GF-D8 (cell line): ENCODE measurements around the gene MTMR12.

Experiments
- DNase-seq: peaks from one replicate; lab custom pipeline; 2025; lab: John Stamatoyannopoulos, UW

The MTMR12 gene

DNA sequence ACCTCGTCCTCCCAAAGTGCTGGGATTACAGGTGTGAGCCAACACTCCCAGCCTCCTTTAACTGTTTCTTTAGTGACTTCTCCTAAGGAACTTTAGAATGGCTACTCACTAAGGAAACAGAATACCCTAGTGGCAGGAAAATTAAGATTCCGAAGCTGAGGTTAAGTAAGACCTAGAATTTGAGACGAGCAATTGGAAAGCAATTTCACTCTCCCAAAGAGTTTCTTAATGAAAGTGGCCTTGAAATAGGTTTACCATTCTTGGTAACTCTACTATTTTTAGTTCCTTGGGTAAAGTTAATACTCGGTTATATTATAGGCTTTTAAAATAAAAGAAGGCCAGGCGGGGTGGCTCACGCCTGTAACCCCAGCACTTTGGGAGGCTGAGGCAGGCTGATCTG is 115.7 kb downstream of the MTMR12 start:
- DNase-seq: no peak

DNA sequence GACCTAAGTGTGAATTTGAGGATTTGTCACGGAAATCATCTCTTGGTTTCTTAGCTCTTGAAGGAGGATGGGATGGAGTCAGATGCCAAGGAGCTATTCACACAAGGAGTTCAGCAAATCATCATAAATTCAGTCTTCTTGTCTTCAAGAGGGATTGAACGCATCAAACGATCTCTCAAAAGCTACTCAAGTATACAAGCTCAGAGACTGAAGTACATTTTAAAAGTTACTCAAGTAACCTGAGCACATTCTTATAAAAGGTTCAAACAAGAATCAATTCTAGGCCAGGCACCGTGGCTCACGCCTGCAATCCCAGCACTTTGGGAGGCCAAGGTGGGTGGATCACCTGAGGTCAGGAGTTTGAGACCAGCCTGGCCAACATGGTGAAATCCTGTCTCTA is 117.5 kb downstream of the MTMR12 start:
- no peak for DNase-seq

DNA sequence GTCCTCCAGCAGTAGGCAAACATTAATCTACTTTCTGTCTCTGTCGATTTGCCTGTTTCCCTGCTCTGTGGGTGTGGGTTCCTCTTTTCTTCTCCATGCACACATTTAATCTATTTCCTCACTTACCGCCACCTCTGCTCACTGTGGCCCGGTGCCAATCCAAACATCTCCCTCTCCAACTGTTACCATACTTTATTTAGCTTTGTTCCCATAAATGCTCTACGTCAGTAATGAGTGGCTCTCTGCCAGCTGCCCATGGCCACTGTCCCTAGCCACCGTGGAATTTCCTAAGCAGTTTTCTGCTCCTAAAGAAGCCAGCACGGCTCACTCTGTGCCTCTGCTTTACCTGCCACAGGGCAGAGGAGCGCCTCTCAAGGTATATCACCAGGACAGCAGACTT is 119.1 kb downstream of the MTMR12 start:
- DNase-seq: peak; percentile 94

DNA sequence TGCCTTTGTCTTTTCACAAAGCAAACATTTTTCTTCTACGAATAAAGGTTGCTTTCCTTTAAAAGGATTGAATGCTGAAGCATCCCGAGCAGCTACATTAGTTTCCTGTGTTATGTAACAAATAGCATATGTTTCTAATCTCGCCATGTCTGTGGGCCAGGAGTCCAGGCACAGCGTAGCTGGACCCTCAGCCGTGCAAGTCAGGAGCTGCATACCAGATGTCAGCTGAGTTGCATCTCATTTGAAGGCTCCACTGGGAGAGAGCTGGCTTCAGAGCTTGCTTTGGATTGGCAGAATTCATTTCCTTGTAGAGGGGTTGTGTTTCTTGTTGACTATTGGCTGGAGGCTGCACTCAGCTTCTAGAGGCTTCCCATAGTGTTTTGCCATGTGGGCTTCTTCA is 122.6 kb downstream of the MTMR12 start:
- DNase-seq: no peak

DNA sequence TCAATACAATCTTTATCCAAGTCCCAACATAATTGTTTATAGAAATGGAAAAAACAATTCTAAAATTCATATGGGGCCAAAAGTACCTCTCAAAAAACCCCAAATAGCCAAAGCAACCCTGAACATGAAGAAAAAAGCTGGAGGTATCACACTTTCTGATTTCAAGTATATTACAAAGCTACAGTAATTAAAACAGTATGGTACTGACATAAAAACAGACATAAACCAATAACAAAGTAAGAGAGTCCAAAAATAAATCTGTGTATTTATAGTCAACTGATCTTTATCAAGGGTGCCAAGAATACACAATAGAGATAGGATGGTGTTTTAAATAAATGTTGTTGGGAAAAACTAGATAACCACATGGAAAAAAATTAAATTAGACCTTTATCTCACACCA is 125.1 kb downstream of the MTMR12 start:
- DNase-seq: no peak

DNA sequence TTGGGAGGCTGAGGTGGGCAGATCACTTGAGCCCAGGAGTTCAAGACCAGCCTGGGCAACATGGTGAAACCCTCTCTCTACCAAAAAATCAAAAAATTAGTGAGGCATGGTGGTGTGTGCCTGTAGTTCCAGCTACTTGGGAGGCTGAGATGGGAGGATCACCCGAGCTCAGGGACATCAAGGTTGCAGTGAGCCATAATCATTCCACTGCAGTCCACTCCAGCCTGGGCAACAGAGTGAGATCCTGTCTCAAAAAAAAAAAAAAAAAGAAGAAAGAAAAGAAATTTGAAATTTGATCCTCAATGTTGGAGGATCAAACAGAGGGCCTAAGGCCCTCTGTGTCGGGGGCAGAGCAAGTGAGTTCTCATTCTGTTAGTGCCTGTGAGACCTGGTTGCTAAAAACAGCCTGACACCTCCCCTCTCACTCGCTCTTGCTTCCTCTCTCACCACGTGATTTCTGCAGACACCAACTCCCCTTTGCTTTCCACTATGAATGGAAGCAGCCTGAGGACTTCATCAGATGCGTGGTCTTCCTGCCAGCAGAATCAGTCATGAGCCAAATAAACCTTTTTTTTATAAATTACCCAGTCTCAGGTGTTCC is 130.2 kb downstream of the MTMR12 start:
- no peak for DNase-seq
